Cortex of kidney (tissue), 1 donor: ENCODE data around the gene BTAF1.
"Not testable (repeated sequence)": the region's sequence is repeated elsewhere in the genome, so short reads cannot be mapped to it uniquely, and the experiment has no call there.

Experiments used
- DNase-seq: peaks from one replicate; lab custom pipeline; 2025; lab: John Stamatoyannopoulos, UW

The BTAF1 gene

DNA sequence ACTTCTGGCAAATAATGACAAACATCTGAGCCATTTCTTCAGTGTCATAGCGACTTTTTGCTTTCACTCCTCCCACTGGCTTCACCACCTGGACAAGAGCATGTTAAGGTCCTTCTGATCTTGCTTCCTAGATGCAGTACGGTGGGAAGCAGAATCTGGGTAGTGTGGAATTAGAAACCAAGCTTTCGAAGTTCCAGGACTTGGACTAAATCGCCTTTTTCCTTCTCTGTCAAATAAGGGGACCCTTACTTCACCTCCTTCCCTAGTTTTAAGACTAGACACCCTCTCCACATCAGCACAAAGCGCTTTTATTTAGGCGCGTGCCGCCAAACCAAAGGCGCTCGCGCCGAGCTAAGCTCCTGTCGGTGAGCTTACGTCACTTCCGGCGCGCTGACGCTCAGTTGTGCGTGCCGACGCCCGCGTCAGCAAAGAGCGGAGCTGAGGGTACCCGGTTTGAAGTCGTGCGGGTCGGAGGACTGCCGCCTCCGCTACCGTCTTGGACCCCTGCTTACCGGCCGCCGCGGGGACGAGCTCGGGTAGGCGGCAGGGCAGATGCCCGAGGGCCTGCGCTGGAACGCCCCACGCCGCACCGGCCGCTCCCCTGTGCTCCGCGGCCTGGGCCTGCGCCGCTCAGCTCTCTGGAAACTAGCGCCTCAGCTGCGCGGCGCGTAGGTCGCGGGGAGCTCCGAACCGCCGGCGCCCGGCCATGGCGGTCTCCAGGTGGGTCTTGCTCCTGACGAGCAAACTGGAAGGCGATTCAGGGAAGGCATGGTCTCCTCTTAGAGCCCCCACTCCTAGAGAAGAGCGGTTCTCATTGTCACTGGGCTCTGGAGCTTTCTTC is at the start of gene BTAF1:
TSS of gene BTAF1 (plus strand) at position 400 of the 841 bp plus-strand sequence. CDS start at position 707, 307 bp downstream.
- DNase-seq, result no peak

- DNase-seq, result no peak
Observed at GRCh38 chr10:91875156-91875555, 48.4 kb upstream of the BTAF1 start.

- DNase-seq, result no peak
Observed at GRCh38 chr10:91875779-91876178, 47.8 kb upstream of the BTAF1 start.

DNA sequence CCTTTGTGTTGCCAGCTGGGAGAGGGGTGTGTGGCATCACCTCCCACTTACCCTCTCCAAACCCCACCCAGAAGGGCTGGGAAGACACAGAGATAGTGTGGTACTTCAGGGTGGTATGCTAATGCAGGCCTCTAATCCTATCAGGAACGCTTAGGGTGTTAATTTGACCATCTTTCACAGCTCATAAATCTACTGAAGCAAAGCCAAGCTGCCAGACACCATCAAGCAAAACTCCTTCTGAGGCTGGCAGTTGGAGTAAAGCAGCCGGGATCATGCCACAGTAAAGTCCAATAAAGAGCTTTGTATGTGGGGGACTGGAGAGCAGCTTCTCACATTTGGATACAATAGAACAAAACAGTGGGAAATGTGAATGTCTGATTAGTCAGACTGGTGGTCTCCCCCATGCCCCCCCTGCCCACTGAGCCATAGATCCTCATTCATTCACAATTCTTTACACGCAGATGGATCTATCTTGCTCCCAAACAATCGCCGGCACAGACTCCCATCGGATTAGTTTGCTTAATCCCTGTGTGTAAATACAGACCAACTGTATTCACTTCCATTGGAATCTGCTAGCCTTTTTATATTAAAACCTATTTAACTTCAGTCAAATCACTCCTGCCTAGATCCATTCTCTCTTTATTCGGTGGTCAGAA is 43.9 kb upstream of the BTAF1 start:
- DNase-seq, result no peak

DNA sequence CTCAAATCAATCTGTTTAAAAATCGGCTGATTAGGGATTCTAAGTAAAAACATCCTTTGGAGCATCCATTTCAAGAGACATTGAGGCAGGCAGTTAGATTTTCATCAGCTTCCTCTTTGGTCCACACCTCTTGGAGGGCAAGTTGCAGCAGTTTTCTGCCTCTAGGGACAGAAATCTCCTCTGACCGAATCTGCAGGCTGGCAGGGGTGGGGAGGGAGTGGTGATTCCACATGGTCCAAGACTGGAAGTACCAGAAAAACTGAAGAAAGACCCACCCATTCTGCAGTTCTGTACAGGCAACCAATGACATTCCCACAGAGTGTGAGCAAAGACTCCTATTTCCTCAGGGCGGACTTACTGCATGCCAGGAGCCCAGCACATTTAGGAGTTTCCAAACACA is 43.3 kb upstream of the BTAF1 start:
- DNase-seq, result no peak

DNA sequence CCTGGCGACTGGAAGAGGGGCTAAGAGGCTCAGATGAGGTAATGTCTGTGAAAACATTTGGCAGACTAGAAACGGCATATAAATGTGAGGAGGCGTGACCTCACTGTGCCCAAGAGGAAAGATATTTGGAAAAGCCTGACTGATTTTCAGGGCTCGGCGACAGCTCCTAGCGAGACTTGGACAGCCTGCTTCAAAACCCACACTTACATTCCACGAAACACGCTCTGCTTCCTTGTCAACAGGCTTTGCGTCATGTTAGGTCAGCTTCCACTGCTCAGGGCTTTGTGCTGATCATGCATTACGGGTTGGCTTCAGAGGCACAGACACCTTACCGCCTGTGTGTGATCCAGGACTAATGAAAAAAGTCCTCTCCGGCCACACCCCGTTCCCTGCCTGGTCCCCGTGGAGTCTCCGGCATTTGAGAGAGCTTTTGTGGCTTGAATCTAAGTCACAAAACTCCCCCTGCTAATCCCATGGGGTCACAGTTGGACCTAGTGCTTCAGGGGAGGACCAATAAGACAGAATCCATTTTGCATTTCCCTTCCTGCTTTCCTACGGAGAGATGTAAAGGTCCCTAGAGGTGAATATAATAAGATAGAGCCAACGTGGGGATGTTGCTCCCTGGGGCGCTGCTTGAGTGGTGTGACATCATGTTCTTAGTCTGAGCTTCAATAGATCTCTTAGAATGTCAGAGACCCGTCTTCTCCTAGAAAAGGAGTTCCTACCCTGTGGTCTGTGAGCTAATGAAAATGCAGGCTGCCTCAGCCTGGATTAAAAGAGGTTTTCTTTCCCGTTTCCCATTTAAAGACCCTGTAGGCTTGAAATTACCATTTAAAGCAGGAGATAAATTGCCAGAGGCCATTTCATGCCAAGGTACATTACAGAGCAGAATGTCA is 39.8 kb upstream of the BTAF1 start:
- no peak for DNase-seq

GRCh38 chr10:91884536-91884935 is 39.0 kb upstream of the BTAF1 start:
- DNase-seq, result no peak

- DNase-seq, result no peak
Observed at GRCh38 chr10:91885362-91886079, 38.0 kb upstream of the BTAF1 start.

GRCh38 chr10:91886954-91887271 is 36.7 kb upstream of the BTAF1 start:
- DNase-seq, result no peak

- no peak for DNase-seq
Observed at GRCh38 chr10:91887272-91888076, 36.1 kb upstream of the BTAF1 start.

DNA sequence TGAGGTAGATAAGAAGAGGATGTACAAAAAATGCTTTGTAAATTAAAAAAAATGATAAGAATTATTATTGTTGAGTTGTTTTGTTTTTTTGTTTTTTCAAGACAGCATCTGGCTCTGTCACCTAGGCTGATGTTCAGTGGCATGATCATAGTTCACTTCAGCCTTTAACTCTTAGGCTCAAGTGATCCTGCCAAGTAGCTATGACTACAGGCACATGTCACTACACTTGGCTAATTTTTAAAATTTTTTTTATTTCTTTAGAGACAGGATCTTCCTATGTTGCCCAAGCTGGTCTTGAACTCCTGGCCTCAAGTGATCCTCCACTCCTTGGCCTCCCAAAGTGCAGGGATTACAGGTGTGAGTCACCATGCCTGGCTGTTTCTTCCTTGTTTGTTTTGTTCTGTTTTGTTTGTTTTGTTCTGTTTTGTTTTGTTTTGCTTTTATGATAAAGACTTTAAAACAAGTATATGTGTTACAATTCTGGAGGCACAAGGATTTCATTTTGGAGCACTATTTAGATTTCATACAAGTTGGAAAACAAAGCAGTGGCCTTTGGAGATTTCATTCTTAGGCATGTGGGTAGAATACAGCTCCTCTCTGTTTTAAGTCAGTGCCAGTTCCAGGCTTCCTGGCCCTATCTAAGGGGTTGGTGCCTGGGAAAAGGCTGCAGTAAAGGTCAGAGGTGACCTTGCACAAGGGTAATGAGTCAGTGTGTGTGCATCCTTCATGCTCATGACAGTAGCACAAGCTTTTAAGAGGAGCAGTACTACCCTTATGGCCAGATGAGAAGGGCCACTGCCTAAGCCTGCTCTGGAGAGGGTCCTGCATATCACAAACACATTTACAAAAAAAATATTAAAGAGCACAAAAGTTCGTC is 32.2 kb upstream of the BTAF1 start:
- DNase-seq, result no peak

DNA sequence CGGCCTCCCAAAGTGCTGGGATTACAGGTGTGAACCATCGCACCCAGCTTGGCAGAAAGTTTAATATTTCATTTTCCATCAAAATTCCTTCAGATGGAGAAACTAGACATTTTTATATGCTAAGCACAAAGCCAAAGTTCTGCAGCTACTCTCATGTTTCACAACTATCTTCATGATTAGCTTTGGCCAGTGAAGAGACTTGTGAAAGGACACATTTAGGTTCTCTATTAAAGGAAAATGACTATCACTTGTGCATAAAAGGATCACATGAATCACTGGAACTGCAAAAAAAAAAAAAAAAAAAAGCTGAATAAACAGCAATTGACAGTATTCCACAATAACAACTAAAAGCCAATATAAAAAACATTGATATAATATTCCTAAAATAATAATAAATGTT is 30.5 kb upstream of the BTAF1 start:
- DNase-seq, result no peak

- not testable (repeated sequence) for DNase-seq
Observed at GRCh38 chr10:91894261-91894685, 29.3 kb upstream of the BTAF1 start.

DNA sequence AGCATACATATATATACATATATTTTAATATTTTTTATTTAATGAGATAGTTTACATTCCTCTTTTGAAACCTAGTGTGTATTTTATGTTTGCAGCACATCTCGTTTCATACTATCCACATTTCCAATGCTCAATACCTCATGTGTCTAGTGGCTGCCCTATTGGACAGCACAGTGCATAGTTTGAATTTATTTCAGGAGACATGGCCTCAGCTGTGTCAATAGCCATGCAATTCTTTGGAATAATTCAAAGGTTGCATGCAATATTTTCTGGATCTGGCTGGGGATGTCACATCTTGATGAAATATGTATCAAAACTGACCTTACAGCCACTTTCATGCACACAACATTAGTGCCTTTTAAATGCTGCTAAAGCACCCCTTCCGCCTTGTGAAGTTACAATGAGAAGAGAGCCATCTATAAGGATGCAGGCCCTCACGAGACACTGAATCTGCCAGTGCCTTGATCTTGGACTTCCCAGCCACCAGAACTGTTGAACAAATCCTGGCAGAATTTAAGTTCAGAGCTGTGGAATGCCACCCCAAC is 27.3 kb upstream of the BTAF1 start:
- no peak for DNase-seq

GRCh38 chr10:91897421-91897820 is 26.1 kb upstream of the BTAF1 start:
- DNase-seq, result no peak

- no peak for DNase-seq
Observed at GRCh38 chr10:91901784-91902677, 21.5 kb upstream of the BTAF1 start.

- no peak for DNase-seq
Observed at GRCh38 chr10:91907033-91907594, 16.5 kb upstream of the BTAF1 start.

GRCh38 chr10:91907914-91908336 is 15.6 kb upstream of the BTAF1 start:
- no peak for DNase-seq
